Endothelial cell of umbilical vein (primary cell): ENCODE results near the gene FAM120A. TPM values are rescaled to one million over a fixed set of nuclear protein-coding genes. Genes with fewer than 3 reads are reported as not detected.

Experiments used
- BruUV-seq: library from RNA; stranded (reverse); fragments of 400-500 nt; replicated peaks from 2 replicates; lab custom pipeline; 2021; lab: Mats Ljungman, UMichigan
- CTCF ChIA-PET: fragments of 300-600, 350-600 bp; sonication (Branson Sonifier 250); formaldehyde crosslinking; loops from one replicate; lab custom pipeline; 2021; ENCODE audit warnings: antibody characterized with exemption, inconsistent platforms; lab: Charles Lee
- POLR2A ChIA-PET: fragments of 300-600, 350-600 bp; sonication (Branson Sonifier 250); formaldehyde crosslinking; loops from one replicate; lab custom pipeline; 2021; ENCODE audit warnings: antibody characterized with exemption, inconsistent platforms; lab: Charles Lee
- DNase-seq: peaks from one replicate; pipeline ENCODE4 v3.0.0-alpha.2; 2011; ENCODE audit warnings: low read depth, low spot score
- FAIRE-seq: peaks from 2 replicates; lab custom pipeline; 2011; peaks lifted over from hg19 to GRCh38; lab: Jason Lieb, UNC
- H2AFZ ChIP-seq: 2 replicates; pipeline ENCODE4 v1.6.0; 2012; ENCODE audit warnings: low read depth, low read length, control low read depth, inconsistent platforms
- H3K27ac ChIP-seq: 2 replicates; pipeline ENCODE4 v1.5.1; 2011; ENCODE audit warnings: low read depth, mild to moderate bottlenecking, control low read depth, low read length, moderate library complexity; ENCODE audit not compliant: insufficient read depth
- H3K27me3 ChIP-seq, 2 experiments: 2 replicates each; pipeline versions ENCODE4 v1.6.0 to v1.6.1; 2011; ENCODE audit warnings: low read length in 2 of 2, mixed read lengths in 1 of 2; ENCODE audit not compliant: control insufficient read depth in 2 of 2, insufficient read depth in 2 of 2
- H3K36me3 ChIP-seq, 2 experiments: 2 replicates in 1 of 2; 3 replicates in 1 of 2; pipeline ENCODE4 v1.5.1; 2011; ENCODE audit warnings: low read length in 2 of 2, mild to moderate bottlenecking in 1 of 2, moderate library complexity in 1 of 2; ENCODE audit not compliant: control insufficient read depth in 2 of 2, insufficient read depth in 2 of 2; ENCODE audit errors: extremely low read depth in 1 of 2
- H3K4me1 ChIP-seq: 3 replicates; pipeline ENCODE4 v1.5.1; 2011; ENCODE audit warnings: mild to moderate bottlenecking, low read length; ENCODE audit not compliant: control insufficient read depth, insufficient read depth; ENCODE audit errors: extremely low read depth
- H3K4me2 ChIP-seq: 2 replicates; pipeline ENCODE4 v1.6.1; 2011; ENCODE audit warnings: low read length, control low read depth, mixed read lengths; ENCODE audit not compliant: insufficient read depth
- H3K4me3 ChIP-seq, 3 experiments: fragments of 200-600 bp in 1 of 3; sonication (generic), shearing (Covaris generic) in 1 of 3; replicated peaks in 1 of 3; 2 replicates each; pipeline ENCODE4 v1.5.1; 2011 to 2016; ENCODE audit warnings: control low read depth in 3 of 3, low read length in 3 of 3, mild to moderate bottlenecking in 2 of 3, inconsistent platforms in 1 of 3, low read depth in 1 of 3, moderate library complexity in 1 of 3; ENCODE audit not compliant: insufficient read depth in 1 of 3
- H3K79me2 ChIP-seq: 2 replicates; pipeline ENCODE4 v1.6.0; 2012; ENCODE audit warnings: low read length, inconsistent platforms; ENCODE audit not compliant: control insufficient read depth, insufficient read depth
- H3K9ac ChIP-seq: replicated peaks from 2 replicates; pipeline ENCODE3; 2011; ENCODE audit warnings: low read length, control low read depth; ENCODE audit not compliant: insufficient read depth; ENCODE audit errors: extremely low read depth
- H3K9me1 ChIP-seq: replicated peaks from 3 replicates; pipeline ENCODE4 v1.6.0; 2011; ENCODE audit warnings: mild to moderate bottlenecking, low read length; ENCODE audit not compliant: control insufficient read depth, insufficient read depth; ENCODE audit errors: extremely low read depth
- H3K9me3 ChIP-seq: replicated peaks from 2 replicates; pipeline ENCODE4 v1.5.1; 2012; ENCODE audit warnings: low read length, inconsistent platforms; ENCODE audit not compliant: control insufficient read depth, insufficient read depth
- H4K20me1 ChIP-seq: replicated peaks from 2 replicates; pipeline ENCODE3; 2011; ENCODE audit warnings: mild to moderate bottlenecking, low read length; ENCODE audit not compliant: control insufficient read depth, insufficient read depth; ENCODE audit errors: extremely low read depth
- FOS ChIP-seq: IDR thresholded peaks from 2 replicates; pipeline ENCODE4 v1.6.1; 2011; ENCODE audit warnings: mild to moderate bottlenecking, low read length, moderate library complexity, borderline replicate concordance; ENCODE audit not compliant: insufficient read depth
- GATA2 ChIP-seq: IDR thresholded peaks from 2 replicates; pipeline ENCODE4 v1.7.0; 2011; ENCODE audit warnings: low read depth, mild to moderate bottlenecking, moderate library complexity, mixed read lengths, low read length; ENCODE audit not compliant: insufficient read length, insufficient read depth
- JUN ChIP-seq: IDR thresholded peaks from 2 replicates; pipeline ENCODE4 v1.6.1; 2011; ENCODE audit warnings: borderline replicate concordance, low read depth; ENCODE audit not compliant: insufficient read length, insufficient read depth
- MYC ChIP-seq: IDR thresholded peaks from one replicate; pipeline ENCODE4 v1.6.1; 2011; ENCODE audit warnings: mild to moderate bottlenecking, low read depth, low read length
- POLR2A ChIP-seq: IDR thresholded peaks from 2 replicates; pipeline ENCODE4 v1.6.1; 2012; ENCODE audit warnings: low read depth, mild to moderate bottlenecking, control low read depth, low read length
- POLR2AphosphoS5 ChIP-seq: IDR thresholded peaks from 2 replicates; pipeline ENCODE4 v1.6.1; 2012; ENCODE audit warnings: low read depth, mild to moderate bottlenecking, control low read depth, low read length, moderate library complexity; ENCODE audit not compliant: insufficient read depth
- dilution Hi-C: fragments of 300-500 bp; cut with MboI; formaldehyde crosslinking; loops from one replicate; pipeline ENCODE4 v1.15.0; 2019; ENCODE audit warnings: low sequenced_read_pairs; ENCODE audit not compliant: extremely low pct_ligation_motif_present
- intact Hi-C: fragments of 100-400 bp; cut with micrococcal nuclease; formaldehyde crosslinking; loops from one replicate; pipeline ENCODE4 v1.10.0; 2022
- polyA plus RNA-seq, 4 experiments: library from polyadenylated mRNA; depleted of rRNA in 3 of 4; stranded (reverse) in 3 of 4; unstranded in 1 of 4; fragments of >200 nt; gene quantifications; 2 replicates each; pipeline versions ENCODE4 v1.2.1 to v1.2.3, GENCODE V29; 2011 to 2012; ENCODE audit warnings: missing spikeins in 1 of 4
- total RNA-seq: library from RNA; stranded (reverse); gene quantifications from 2 replicates; pipeline ENCODE4 v1.2.3, GENCODE V29; 2021
- TF ChIP-seq, protein P1 (sequence below), 2 donors: IDR thresholded peaks; 1 replicate in 1 of 2; 2 replicates in 1 of 2; pipeline ENCODE4 v1.5.1; 2011; ENCODE audit warnings: low read length in 2 of 2, mild to moderate bottlenecking in 2 of 2, moderate library complexity in 2 of 2, control low read depth in 1 of 2, inconsistent platforms in 1 of 2, low read depth in 1 of 2; ENCODE audit not compliant: insufficient read depth in 1 of 2; ENCODE audit errors: extremely low read depth in 1 of 2
- TF ChIP-seq, protein P2 (sequence below): IDR thresholded peaks from 2 replicates; pipeline ENCODE4 v1.6.1; 2011; ENCODE audit not compliant: insufficient read depth, insufficient read length

The FAM120A gene
- total and polyA plus RNA-seq, 2 donors (not counting 3 experiments of a cell fraction or from before 2014, with no cell fraction given): 66.8 to 126 TPM

DNA sequence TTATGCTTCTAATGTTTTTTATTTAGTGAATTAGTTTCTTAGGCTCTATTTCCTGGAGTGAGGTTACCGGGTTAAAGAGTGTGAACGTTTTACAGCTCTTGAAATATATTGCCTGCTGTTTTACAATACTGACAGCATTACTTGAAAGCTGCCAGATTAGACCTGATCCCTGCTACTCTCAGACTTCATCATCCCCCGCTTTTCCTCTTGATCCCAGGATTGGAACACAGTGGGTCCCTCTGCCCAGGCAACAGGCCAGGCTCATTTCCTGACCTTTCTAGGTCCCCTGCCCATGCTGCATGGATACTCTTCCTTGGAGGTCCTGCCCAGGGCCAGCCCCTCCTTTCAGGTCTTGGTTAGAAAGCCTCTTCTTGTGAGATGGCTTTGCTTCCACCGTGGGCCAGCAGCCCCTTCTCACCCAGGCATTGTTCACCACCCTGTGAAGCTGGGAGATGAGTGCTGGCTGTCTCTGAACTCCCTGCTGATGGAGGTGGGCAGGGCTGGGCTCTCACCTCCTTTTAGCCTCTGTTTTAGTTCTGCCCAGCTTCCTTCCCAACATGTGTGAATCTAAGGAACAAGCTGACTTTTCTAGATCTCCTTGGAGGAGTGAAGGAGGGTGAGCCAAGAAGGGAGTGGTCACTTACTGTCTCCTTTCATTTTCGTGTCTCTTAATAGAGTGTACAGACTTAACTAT is 17.4 kb downstream of the FAM120A start:
- dilution Hi-C loops (no loop called here), intact Hi-C loops (no loop called here)
- BruUV-seq: no TSS peak
- Histone ChIP-seq H3K4me3 (no peak overlapping the region), H3K4me2 (peak overlapping the region; percentile 1), H4K20me1 (peaks cover 8% of the 10 kb centered on the region), H3K27ac (no peak overlapping the region), H3K9me1 (no peaks in the 10 kb centered on the region), H2AFZ (no peak overlapping the region), H3K79me2 (peaks cover 95% of the 10 kb centered on the region), H3K9ac (no peak overlapping the region), H3K4me1 (peaks cover 35% of the 10 kb centered on the region), H3K36me3 (no peaks in the 10 kb centered on the region), H3K9me3 (no peaks in the 10 kb centered on the region), H3K27me3 (no peaks in the 10 kb centered on the region)
- no peak for TF ChIP-seq GATA2
- TF ChIP-seq MYC: no peak
- no peak for TF ChIP-seq POLR2A
- no peak for TF ChIP-seq FOS
- TF ChIP-seq, protein P1, sequence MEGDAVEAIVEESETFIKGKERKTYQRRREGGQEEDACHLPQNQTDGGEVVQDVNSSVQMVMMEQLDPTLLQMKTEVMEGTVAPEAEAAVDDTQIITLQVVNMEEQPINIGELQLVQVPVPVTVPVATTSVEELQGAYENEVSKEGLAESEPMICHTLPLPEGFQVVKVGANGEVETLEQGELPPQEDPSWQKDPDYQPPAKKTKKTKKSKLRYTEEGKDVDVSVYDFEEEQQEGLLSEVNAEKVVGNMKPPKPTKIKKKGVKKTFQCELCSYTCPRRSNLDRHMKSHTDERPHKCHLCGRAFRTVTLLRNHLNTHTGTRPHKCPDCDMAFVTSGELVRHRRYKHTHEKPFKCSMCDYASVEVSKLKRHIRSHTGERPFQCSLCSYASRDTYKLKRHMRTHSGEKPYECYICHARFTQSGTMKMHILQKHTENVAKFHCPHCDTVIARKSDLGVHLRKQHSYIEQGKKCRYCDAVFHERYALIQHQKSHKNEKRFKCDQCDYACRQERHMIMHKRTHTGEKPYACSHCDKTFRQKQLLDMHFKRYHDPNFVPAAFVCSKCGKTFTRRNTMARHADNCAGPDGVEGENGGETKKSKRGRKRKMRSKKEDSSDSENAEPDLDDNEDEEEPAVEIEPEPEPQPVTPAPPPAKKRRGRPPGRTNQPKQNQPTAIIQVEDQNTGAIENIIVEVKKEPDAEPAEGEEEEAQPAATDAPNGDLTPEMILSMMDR (IDR thresholded peaks at IDR 0.05; ENCODE audit: extremely low read depth in 1 of 2, insufficient read depth in 1 of 2, low read depth in 1 of 2, low read length in 2 of 2): no peak
- TF ChIP-seq, protein P2, sequence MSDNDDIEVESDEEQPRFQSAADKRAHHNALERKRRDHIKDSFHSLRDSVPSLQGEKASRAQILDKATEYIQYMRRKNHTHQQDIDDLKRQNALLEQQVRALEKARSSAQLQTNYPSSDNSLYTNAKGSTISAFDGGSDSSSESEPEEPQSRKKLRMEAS: no peak
- TF ChIP-seq JUN: no peak
- no peak for TF ChIP-seq POLR2AphosphoS5
- FAIRE-seq (no peak), DNase-seq (peak; percentile 36)
- POLR2A ChIA-PET: no interaction called here
- CTCF ChIA-PET: interaction anchor here (1.2 to 2.8 kb wide), 5 partner anchors 9 to 97 kb away, joined by 3 to 11 read pairs (median 9); partner anchors contain the start of gene FAM120AOS
